Fibroblast of lung (primary cell): ENCODE data around the gene HYAL2.

ENCODE experiments used
- CTCF ChIP-seq, 2 donors: IDR thresholded peaks in 1 of 2; conservative IDR thresholded peaks in 1 of 2; 1 replicate in 1 of 2; 2 replicates in 1 of 2; pipeline ENCODE4 v1.5.1; 2011 to 2012; ENCODE audit warnings: low read length in 2 of 2, control low read depth in 1 of 2, inconsistent platforms in 1 of 2, low read depth in 1 of 2, mild to moderate bottlenecking in 1 of 2
- EZH2 ChIP-seq: IDR thresholded peaks from 2 replicates; pipeline ENCODE4 v1.5.1; 2012; ENCODE audit warnings: low read length, control low read depth, mild to moderate bottlenecking; ENCODE audit errors: missing control alignments

- no peak for TF ChIP-seq CTCF (conservative IDR thresholded peaks at IDR 0.05 in 1 of 2, IDR thresholded peaks at IDR 0.05 in 1 of 2; ENCODE audit: low read depth in 1 of 2, low read length in 2 of 2)
- no peak for TF ChIP-seq EZH2
Measured at GRCh38 chr3:50295553-50296431, 26.8 kb downstream of the HYAL2 start.
